ENCODE measurements around the gene ASAP3. TPM values are rescaled to one million over a fixed set of nuclear protein-coding genes. Genes with fewer than 3 reads are reported as not detected.
"Not testable (repeated sequence)": the region's sequence is repeated elsewhere in the genome, so short reads cannot be mapped to it uniquely, and the experiment has no call there.

Gene ASAP3
- total RNA-seq, 1 donor from 2014 or later: 96.6 TPM

- Mint-ChIP-seq H3K36me3 (peaks cover 3% of the 10 kb centered on the region), H3K27me3 (ENCODE audit: low read depth) (no peaks in the 10 kb centered on the region), H3K4me3 (no peak overlapping the region), H3K27ac (no peak overlapping the region), H3K9me3 (no peaks in the 10 kb centered on the region), H3K4me1 (peaks cover 32% of the 10 kb centered on the region)
- no peak for DNase-seq (ENCODE audit: low spot score in 2 of 2, unreplicated experiment in 2 of 2)
- TF ChIP-seq, protein P1, sequence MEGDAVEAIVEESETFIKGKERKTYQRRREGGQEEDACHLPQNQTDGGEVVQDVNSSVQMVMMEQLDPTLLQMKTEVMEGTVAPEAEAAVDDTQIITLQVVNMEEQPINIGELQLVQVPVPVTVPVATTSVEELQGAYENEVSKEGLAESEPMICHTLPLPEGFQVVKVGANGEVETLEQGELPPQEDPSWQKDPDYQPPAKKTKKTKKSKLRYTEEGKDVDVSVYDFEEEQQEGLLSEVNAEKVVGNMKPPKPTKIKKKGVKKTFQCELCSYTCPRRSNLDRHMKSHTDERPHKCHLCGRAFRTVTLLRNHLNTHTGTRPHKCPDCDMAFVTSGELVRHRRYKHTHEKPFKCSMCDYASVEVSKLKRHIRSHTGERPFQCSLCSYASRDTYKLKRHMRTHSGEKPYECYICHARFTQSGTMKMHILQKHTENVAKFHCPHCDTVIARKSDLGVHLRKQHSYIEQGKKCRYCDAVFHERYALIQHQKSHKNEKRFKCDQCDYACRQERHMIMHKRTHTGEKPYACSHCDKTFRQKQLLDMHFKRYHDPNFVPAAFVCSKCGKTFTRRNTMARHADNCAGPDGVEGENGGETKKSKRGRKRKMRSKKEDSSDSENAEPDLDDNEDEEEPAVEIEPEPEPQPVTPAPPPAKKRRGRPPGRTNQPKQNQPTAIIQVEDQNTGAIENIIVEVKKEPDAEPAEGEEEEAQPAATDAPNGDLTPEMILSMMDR (IDR thresholded peaks at IDR 0.05; ENCODE audit: unreplicated experiment): no peak
These were observed 102.6 kb downstream of the ASAP3 start for GRCh38 chr1:23381233-23381885.

DNA sequence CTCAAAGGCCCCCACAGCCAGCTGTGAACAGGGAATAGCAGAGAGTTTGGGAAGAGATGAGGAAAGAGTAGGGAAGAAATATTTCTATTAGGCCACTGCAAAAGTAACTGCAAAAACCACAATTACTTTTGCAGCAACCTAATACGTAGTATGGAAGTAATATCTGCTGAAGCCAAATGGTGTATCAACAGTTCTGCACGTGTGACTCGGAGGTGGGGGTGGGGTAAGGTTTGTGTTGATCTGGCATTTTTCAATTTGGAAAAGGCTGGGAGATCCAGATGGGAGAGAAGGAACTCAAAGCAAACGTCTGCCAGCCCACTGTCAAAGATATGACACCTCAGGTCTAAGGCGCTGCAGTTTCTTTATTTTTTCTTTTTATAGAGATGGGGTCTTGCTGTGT, 103.3 kb downstream of the ASAP3 start:
- no peaks in the 10 kb centered on the region for H3K9me3 Mint-ChIP-seq
- no peaks in the 10 kb centered on the region for H3K27me3 Mint-ChIP-seq (ENCODE audit: low read depth)
- no peak for DNase-seq (ENCODE audit: low spot score in 2 of 2, unreplicated experiment in 2 of 2)
- TF ChIP-seq, protein P1 (IDR thresholded peaks at IDR 0.05; ENCODE audit: unreplicated experiment): no peak
- peaks cover 32% of the 10 kb centered on the region for H3K4me1 Mint-ChIP-seq
- H3K27ac Mint-ChIP-seq: no peak overlapping the region
- peaks cover 3% of the 10 kb centered on the region for H3K36me3 Mint-ChIP-seq
- H3K4me3 Mint-ChIP-seq: no peak overlapping the region

- not testable (repeated sequence) for H3K27ac Mint-ChIP-seq
These were observed 103.7 kb downstream of the ASAP3 start for GRCh38 chr1:23380236-23380635.

More at GRCh38 chr1:23380236-23380635, 103.7 kb downstream of the ASAP3 start:
- H3K27me3 Mint-ChIP-seq (ENCODE audit: low read depth); H3K9me3 Mint-ChIP-seq; H3K4me3 Mint-ChIP-seq; DNase-seq (ENCODE audit: low spot score in 2 of 2, unreplicated experiment in 2 of 2); H3K36me3 Mint-ChIP-seq: not testable (repeated sequence)
- peaks cover 28% of the 10 kb centered on the region for H3K4me1 Mint-ChIP-seq

Other genes with a start within 250 kb of the ASAP3 start
- gene HNRNPR, start 139.9 kb downstream of the ASAP3 start, total RNA-seq: 199 to 205 TPM (median 203 TPM) in 3 replicates
- gene ZNF436, start 114.3 kb downstream of the ASAP3 start, total RNA-seq: 33.7 to 35.7 TPM (median 34.6 TPM) in 3 replicates
- gene TCEA3, start 59.4 kb downstream of the ASAP3 start, total RNA-seq: 8.0 to 10.0 TPM (median 9.9 TPM) in 3 replicates
- 4.2 to 5.7 TPM (median 4.8 TPM) in 3 replicates for gene E2F2, start 47.1 kb upstream of the ASAP3 start, total RNA-seq
- 456 to 487 TPM (median 468 TPM) in 3 replicates for gene ID3, start 75.3 kb upstream of the ASAP3 start, total RNA-seq
- gene RPL11, start 207.6 kb upstream of the ASAP3 start, total RNA-seq: 1,158 to 1,228 TPM (median 1,198 TPM) in 3 replicates